IPS-18a (cell line): ENCODE data around the gene GATA1.

Experiments used
- H3K27ac ChIP-seq: one replicate; pipeline ENCODE4 v1.5.1; 2013; ENCODE audit warnings: low read length
- H3K27me3 ChIP-seq: one replicate; pipeline ENCODE4 v1.6.1; 2013; ENCODE audit warnings: mild to moderate bottlenecking, low read length; ENCODE audit not compliant: control insufficient read depth, insufficient read depth
- H3K36me3 ChIP-seq: one replicate; pipeline ENCODE4 v1.6.1; 2013; ENCODE audit warnings: low read depth, low read length; ENCODE audit not compliant: control insufficient read depth
- H3K4me1 ChIP-seq: one replicate; pipeline ENCODE4 v1.6.1; 2013; ENCODE audit warnings: low read depth, low read length; ENCODE audit not compliant: control insufficient read depth
- H3K4me3 ChIP-seq: one replicate; pipeline ENCODE4 v1.5.1; 2013; ENCODE audit warnings: low read length
- H3K9ac ChIP-seq: one replicate; pipeline ENCODE4 v1.6.1; 2013; ENCODE audit warnings: mild to moderate bottlenecking, low read length, moderate library complexity
- H3K9me3 ChIP-seq: one replicate; pipeline ENCODE4 v1.6.1; 2013; ENCODE audit warnings: low read depth, low read length; ENCODE audit not compliant: control insufficient read depth

Gene GATA1

DNA sequence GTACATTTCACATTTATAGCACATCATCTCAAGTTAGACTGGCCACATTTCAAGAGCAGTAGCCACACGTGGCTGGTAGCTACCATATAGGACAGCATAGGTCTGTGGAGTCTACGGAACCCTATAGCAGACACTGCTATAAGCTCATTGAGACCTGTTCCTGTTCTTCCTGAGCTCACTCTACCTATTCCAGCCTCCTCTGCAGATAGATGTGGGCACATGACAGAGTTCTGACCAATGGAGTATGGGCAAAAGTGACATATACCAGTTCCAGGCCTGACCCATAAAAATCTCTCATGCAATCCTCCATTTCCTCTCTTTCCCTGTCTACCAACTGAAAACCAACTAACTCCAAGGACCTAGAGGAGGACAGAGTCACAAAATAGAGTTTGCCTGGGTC is 11.9 kb downstream of the GATA1 start:
- H3K4me1 ChIP-seq: no peaks in the 10 kb centered on the region
- H3K9me3 ChIP-seq: peaks cover 12% of the 10 kb centered on the region
- no peaks in the 10 kb centered on the region for H3K27me3 ChIP-seq
- no peak overlapping the region for H3K4me3 ChIP-seq
- no peak overlapping the region for H3K27ac ChIP-seq
- no peak overlapping the region for H3K9ac ChIP-seq
- H3K36me3 ChIP-seq: no peaks in the 10 kb centered on the region

- peak overlapping the region; percentile 67 for H3K27ac ChIP-seq
- H3K27me3 ChIP-seq: no peaks in the 10 kb centered on the region
- H3K4me3 ChIP-seq: peak overlapping the region; percentile 82
Observed at GRCh38 chrX:48800574-48801279, 14.3 kb downstream of the GATA1 start.

DNA sequence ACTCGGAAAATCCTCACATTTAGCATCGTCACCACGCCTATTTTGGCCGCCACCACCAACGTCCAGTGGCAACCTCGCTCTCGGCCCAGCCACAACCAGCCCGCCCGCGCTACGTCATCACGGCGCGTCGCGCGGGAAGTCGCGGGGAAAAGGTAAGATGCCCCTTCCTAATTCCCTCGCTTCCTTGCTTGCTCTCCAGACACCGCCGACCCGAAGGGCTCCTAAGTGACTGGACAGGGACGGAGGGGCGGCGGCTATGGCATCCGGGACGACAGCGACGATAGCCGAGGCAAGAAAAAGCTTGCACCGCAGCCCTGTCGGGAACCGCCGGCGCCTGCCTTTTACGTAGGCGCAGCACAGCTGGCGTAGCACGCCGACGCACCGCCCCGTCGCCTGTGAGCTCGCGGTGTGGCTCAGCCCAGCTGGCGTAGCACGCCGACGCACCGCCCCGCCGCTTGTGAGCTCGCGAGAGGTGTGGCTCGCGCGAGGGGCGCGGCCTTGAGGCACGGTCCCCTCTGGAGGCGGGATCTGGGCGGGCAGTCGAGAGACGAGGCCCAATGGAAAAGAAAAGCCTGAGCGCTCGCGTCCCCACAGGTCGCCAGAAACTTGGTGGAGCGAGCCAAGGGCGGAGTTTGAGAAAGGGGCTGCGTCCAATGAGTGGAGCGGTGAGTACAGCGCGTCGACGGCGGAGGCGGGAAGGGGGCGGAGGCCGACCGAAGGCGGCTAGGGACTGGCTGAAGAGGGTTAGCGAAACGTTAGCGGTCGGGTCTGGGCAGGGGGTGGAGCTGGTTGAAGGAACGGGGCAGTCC is 15.1 kb downstream of the GATA1 start, which contains the start of gene HDAC6:
Gene HDAC6, plus strand, starts transcription at position 788 of the 809 bp plus-strand sequence. CDS start 626 bp downstream, outside the sequence.
- Histone ChIP-seq H3K9ac (peak within 1 kb of the TSS; percentile 89), H3K27ac (peak within 1 kb of the TSS; percentile 67), H3K27me3 (no peaks in the 10 kb centered on the region), H3K36me3 (peaks cover 4% of the 10 kb centered on the region), H3K4me3 (peak within 1 kb of the TSS; percentile 82), H3K4me1 (no peaks in the 10 kb centered on the region), H3K9me3 (peaks cover 13% of the 10 kb centered on the region)

More at GRCh38 chrX:48800574-48801279, 14.3 kb downstream of the GATA1 start:
- H3K9ac ChIP-seq: peak overlapping the region; percentile 89
- peaks cover 2% of the 10 kb centered on the region for H3K36me3 ChIP-seq
- no peaks in the 10 kb centered on the region for H3K4me1 ChIP-seq
- H3K9me3 ChIP-seq: peaks cover 11% of the 10 kb centered on the region

GRCh38 chrX:48802089-48802904 is 15.9 kb downstream of the GATA1 start:
- H3K27me3 ChIP-seq: no peaks in the 10 kb centered on the region
- H3K4me1 ChIP-seq: no peaks in the 10 kb centered on the region
- H3K9me3 ChIP-seq: peaks cover 13% of the 10 kb centered on the region
- H3K27ac ChIP-seq: peak overlapping the region; percentile 35
- peaks cover 4% of the 10 kb centered on the region for H3K36me3 ChIP-seq
- H3K4me3 ChIP-seq: peak overlapping the region; percentile 73
- H3K9ac ChIP-seq: peak overlapping the region; percentile 81

- no peak overlapping the region for H3K27ac ChIP-seq
- no peaks in the 10 kb centered on the region for H3K27me3 ChIP-seq
- H3K9me3 ChIP-seq: peaks cover 13% of the 10 kb centered on the region
- H3K4me1 ChIP-seq: no peaks in the 10 kb centered on the region
- H3K4me3 ChIP-seq: peak overlapping the region; percentile 73
- H3K9ac ChIP-seq: peak overlapping the region; percentile 51
- H3K36me3 ChIP-seq: peaks cover 4% of the 10 kb centered on the region
Observed at GRCh38 chrX:48802905-48803200, 16.5 kb downstream of the GATA1 start.

DNA sequence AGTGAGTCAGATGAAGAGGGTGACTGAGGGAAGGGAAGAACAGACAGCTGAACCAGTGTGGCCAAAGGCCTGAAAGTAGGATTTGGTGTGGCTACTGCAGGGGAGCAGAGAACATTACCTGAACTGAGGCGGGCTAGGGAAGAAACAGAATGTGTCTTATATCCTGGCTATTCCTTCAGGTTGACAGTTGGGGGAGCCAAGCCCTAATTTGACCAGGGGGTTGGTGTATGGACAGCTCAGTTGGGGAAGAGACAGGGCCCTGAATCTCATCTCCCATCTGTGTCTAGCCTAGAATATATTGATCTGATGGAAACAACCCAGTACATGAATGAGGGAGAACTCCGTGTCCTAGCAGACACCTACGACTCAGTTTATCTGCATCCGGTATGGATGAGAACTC is 19.7 kb downstream of the GATA1 start:
- no peak overlapping the region for H3K9ac ChIP-seq
- no peaks in the 10 kb centered on the region for H3K27me3 ChIP-seq
- peaks cover 10% of the 10 kb centered on the region for H3K9me3 ChIP-seq
- no peak overlapping the region for H3K27ac ChIP-seq
- no peak overlapping the region for H3K4me3 ChIP-seq
- peaks cover 4% of the 10 kb centered on the region for H3K36me3 ChIP-seq
- no peaks in the 10 kb centered on the region for H3K4me1 ChIP-seq

DNA sequence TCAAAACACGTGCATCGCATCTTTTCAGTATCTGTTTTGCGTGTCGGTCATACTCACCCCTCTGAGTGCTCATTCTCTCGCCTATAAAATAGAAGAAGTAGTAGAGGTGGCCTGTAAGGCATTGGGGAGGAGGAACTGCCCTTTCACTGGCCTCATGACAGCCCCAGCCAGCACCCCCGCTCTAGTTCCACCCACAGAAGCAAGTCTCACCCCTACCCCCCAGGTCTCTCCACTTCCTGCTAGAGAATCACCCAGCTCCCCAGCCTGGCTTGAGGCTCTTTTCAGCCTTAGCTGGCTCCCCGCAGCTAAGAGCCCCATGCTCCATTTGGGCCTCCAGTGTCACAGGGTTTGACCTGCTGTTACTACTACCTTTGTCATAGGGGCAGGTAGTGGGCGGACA is 27.3 kb downstream of the GATA1 start:
- Histone ChIP-seq H3K4me1 (no peaks in the 10 kb centered on the region), H3K4me3 (no peak overlapping the region), H3K36me3 (peaks cover 6% of the 10 kb centered on the region), H3K27me3 (no peaks in the 10 kb centered on the region), H3K9ac (no peak overlapping the region), H3K27ac (no peak overlapping the region), H3K9me3 (peaks cover 10% of the 10 kb centered on the region)

DNA sequence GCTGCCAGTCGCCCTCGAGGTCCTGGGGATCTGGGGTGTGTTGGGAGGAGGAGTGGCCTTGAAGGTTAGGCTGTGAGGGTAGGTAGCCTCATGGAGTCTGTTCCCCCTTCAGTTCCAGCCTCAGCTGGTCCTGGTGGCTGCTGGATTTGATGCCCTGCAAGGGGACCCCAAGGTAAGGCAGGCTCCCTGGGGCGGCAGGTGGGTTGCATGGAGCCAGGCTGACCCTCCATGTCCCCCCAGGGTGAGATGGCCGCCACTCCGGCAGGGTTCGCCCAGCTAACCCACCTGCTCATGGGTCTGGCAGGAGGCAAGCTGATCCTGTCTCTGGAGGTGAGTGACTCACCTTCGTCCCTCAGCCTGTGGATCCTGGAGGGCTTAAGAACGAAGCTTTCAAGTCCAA is 28.3 kb downstream of the GATA1 start:
- H3K9me3 ChIP-seq: peaks cover 10% of the 10 kb centered on the region
- peaks cover 6% of the 10 kb centered on the region for H3K36me3 ChIP-seq
- H3K4me1 ChIP-seq: no peaks in the 10 kb centered on the region
- no peak overlapping the region for H3K9ac ChIP-seq
- no peak overlapping the region for H3K4me3 ChIP-seq
- H3K27ac ChIP-seq: no peak overlapping the region
- H3K27me3 ChIP-seq: no peaks in the 10 kb centered on the region

GRCh38 chrX:48815266-48815665 is 28.9 kb downstream of the GATA1 start:
- Histone ChIP-seq H3K4me3 (no peak overlapping the region), H3K9ac (no peak overlapping the region), H3K9me3 (peaks cover 10% of the 10 kb centered on the region), H3K36me3 (peaks cover 6% of the 10 kb centered on the region), H3K4me1 (no peaks in the 10 kb centered on the region), H3K27ac (no peak overlapping the region), H3K27me3 (no peaks in the 10 kb centered on the region)

GRCh38 chrX:48816014-48816810 is 29.8 kb downstream of the GATA1 start:
- Histone ChIP-seq H3K27me3 (no peaks in the 10 kb centered on the region), H3K9ac (no peak overlapping the region), H3K4me1 (no peaks in the 10 kb centered on the region), H3K36me3 (peaks cover 6% of the 10 kb centered on the region), H3K9me3 (peaks cover 10% of the 10 kb centered on the region), H3K4me3 (no peak overlapping the region), H3K27ac (no peak overlapping the region)

- Histone ChIP-seq H3K27ac (no peak overlapping the region), H3K36me3 (peaks cover 10% of the 10 kb centered on the region), H3K27me3 (no peaks in the 10 kb centered on the region), H3K9me3 (peaks cover 10% of the 10 kb centered on the region), H3K4me3 (no peak overlapping the region), H3K4me1 (no peaks in the 10 kb centered on the region), H3K9ac (no peak overlapping the region)
Observed at GRCh38 chrX:48818098-48818497, 31.7 kb downstream of the GATA1 start.
